UCSD-AML1 (cell line): Measurements from ENCODE around the gene CFHR3.
"Not testable (repeated sequence)": the region's sequence is repeated elsewhere in the genome, so short reads cannot be mapped to it uniquely, and the experiment has no call there.

Source experiments
- DNase-seq: peaks from one replicate; lab custom pipeline; 2025; ENCODE audit not compliant: unreplicated experiment; lab: John Stamatoyannopoulos, UW

The CFHR3 gene

DNA sequence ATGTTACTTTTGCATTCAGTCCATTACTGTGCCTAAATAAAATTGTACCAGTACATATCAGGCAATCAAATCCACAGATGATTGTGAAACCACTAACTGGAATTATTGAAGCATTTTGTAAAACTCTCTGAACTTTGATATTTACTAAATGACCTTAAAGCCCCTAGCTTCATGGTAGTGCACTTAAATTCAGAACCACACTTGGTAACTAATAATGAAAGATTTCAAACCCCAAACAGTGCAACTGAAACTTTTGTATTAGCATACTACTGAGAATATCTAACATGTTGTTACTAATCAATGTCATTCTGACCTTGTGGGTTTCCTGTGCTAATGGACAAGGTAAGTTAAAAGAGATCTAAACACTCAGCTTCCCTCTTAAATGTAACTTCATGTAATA lies at the start of gene CFHR3:
Gene CFHR3 (plus strand): TSS at position 238 of the 400 bp plus-strand sequence. CDS start 47 bp downstream, at position 285.
- no peak for DNase-seq

DNA sequence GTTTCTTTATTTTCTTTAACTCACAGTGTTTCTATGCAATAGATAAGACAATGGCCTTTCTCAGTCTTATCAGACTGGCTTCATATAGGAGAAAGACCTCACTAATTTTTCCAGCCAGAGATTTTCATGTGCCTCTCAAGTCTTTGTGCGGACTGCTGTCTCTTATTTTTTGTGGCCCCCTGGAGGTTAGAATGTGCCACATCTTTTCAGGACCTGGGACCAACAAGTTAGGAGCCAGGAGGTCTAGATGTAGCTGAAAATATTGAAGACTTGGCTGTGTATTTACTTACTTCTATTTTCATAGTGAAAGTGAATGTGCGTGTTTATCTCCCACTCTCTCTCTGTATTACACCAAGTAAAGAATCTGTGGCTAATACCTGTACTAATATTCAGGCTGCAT lies 42.1 kb upstream of the CFHR3 start:
- no peak for DNase-seq

DNA sequence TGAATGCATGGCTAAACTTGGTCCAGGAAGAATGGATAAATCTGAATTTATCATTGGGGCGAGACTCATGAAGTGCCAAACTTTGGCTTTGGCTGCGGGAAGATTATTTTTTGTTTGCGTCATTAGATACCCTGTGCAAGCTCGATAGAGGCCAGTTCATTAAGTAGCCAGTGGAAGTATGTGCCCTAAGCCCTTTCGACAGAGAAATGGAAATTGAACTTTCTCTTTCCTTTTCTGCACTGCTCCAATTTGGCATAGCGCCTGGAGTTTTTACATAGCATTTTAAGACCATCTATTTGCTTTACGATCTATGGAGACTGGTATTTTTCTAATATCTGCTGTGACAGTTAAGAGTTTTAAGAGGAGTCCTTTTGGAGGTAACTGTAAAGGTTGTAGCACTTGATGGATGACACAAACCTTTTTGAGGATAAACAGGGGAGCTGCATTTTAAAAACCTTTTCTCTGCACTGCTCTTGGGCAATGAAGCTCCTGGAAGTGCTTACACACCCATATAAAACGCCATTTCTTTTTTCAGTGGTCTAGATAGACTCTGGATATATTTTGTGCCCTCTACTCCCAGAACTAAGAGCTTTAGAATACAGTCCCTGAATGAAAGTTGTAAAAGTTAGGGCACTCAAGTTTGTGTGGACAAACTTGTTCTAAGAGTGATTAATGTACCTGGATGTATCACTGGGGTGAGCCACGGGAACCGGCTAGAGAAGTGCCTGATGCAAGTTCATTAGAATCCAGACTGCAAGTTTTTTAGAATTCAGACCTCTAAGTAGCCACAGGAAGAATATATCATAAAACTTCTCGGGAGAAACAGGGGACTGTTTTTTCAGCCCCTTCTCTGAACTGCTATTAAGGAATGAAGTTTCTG lies 41.3 kb upstream of the CFHR3 start:
- no peak for DNase-seq

DNA sequence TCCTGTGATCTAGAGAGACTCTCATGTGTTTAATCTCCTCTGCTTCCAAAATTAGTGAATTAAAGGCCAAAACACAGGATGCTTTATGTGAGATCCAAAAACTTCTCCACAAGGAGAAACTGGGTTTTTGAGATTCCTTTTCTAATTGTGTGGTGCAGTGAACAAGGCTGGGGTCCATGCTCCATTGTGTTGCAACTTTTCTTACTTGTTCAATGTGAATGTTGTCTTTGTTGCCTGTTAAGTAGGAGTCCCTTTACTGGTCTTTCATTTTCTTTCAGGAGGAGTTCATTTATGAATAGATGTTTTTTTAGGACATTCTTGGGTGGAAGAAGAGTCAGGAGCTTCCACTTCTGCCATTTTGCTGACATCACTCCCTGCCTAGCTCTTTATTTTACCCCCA lies 40.6 kb upstream of the CFHR3 start:
- no peak for DNase-seq

DNA sequence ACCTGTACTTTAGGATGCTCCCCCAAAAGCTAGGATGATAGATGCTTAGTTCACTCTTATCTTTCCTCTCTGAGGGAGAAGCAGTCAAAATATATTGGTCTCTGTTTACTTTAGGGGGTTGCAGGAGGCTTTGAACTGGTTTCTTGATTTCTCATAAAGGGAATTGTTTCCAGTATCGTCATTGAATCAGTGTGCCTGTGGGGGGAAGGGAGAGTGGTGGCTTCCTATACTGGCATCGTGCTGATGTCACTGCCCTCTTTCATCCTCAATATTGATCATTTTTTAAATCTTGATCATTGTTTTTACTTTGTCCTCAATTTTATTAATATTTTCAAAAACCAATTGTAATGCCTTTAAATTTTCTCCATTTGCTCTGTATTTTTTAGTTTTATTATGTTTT lies 40.2 kb upstream of the CFHR3 start:
- no peak for DNase-seq

DNA sequence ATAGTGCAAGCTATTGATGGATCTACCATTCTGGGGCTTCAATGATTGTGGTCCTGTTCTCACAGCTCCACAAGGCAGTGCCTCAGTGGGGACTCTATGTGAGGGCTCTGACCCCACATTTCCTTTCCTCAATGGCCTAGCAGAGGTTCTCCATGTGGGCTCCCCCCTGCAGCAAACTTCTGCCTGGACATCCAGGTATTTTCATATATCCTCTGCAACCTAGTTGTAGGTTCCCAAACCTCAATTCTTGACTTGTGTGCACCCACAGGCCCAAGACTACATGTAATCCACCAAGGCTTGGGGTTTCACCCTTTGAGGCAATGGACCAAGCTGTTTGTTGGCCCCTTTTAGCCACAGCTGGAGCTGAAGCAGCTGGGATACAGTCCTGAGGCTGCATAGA lies 35.9 kb upstream of the CFHR3 start:
- no peak for DNase-seq

DNA sequence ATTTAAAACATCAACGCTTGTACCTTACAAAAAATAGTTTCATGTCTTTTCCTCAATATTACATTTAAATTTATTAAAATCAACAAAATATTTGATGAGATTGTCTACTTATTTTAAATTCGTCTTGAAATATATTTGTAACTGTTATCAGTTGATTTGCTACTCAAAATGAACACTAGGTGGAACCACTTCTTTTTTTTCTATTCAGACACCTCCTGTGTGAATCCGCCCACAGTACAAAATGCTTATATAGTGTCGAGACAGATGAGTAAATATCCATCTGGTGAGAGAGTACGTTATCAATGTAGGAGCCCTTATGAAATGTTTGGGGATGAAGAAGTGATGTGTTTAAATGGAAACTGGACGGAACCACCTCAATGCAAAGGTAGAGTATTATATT lies 31.4 kb upstream of the CFHR3 start:
- not testable (repeated sequence) for DNase-seq

DNA sequence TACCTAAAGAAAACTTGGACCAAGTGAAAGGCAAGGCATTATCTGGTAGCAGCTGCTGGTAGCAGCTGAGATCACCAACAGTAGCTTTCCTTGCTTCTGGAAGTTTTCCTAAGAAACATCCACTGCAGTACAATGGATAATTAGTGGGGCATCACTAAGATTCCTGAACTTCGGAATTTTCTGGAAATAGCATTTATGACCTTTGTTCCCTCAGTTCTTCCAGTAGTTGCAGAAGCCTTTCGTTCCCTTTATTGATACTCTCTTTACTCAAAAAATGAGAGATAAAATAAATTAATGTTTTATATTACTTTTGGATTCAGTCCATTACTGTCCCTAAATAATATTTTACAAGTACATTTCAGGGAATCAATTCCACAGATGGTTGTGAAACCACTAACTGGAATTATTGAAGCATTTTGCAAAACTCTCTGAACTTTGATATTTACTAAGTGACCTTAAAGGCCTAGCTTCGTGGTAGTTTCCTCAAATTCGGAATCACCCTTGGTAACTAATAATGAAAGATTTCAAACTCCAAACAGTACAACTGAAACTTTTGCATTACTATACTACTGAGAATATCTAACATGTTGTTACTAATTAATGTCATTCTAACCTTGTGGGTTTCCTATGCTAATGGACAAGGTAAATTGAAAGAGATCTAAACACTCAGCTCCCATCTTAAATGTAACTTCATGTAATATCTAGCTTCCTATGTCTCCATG lies 9.5 kb upstream of the CFHR3 start:
- not testable (repeated sequence) for DNase-seq

DNA sequence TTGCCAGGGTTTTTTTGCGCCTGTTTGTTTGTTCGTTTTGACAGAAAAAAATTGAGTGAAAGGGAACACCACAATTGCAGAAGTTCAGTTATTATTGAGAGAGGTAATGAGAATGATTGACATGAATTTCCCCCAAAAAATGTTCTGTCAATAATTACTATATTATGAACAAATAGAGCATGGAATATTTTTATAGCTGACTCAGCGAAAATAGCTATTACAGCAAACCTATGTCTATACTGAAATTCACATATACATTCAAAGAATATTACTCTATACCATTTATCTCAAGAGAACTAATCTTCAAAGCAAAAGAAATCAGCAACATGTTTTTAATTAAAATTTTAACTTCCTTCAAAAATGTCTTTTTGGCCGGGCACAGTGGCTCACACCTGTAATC lies 4.8 kb upstream of the CFHR3 start:
- DNase-seq: not testable (repeated sequence)

DNA sequence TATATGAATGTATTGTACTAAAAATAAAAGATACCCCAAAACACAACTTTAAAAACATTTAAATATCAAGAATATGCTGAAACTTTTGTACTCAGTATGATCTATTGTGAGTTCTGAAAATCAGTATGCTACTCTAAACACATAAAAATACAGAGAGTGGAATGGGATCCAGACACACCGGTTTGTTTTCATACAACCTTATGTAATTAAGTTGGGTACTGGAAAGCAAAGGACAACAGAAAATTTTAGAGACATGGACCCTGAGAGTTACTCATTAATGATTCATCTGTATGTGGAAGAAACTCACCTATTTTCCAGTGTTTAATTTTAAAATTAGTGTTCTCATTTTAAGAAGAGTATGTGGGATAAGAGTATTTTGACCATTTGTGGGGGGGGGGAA lies 927 bp upstream of the CFHR3 start:
- DNase-seq: no peak

DNA sequence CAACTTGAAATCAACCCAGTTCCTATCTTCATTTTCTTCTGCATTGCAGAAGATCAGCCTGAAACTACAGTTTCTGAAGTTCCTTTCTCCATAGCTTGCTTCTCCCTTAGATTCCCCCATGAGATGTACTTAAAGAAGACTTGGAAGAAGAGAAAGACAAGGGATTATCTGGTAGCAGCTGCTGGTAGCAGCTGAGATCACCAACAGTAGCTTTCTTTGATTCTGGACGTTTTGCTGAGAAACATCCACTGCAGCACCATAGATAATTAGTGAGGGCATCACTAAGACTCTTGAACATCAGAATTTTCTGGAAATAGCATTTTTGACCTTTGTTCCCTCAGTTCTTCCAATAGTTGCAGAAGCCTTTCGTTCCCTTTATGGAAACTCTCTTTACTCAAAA lies 465 bp upstream of the CFHR3 start:
- DNase-seq: no peak

DNA sequence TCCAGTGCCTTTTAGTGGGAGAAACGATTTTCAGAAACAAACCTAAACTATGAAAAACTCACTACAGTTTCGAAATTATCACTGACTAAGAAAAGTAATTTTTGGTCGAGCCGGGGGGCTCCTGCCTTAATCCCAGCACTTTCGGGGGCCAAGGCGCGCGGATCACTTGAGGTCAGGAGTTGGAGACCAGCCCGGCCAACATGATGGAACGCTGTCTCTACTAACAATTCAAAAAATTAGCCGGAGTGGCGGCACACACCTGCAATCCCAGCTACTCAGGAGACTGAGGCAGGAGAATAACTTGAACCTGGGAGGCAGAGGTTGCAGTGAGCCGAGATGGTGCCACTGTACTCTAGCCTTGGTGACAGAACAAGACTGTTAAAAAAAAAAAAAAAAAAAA lies 3.0 kb downstream of the CFHR3 start:
- no peak for DNase-seq

DNA sequence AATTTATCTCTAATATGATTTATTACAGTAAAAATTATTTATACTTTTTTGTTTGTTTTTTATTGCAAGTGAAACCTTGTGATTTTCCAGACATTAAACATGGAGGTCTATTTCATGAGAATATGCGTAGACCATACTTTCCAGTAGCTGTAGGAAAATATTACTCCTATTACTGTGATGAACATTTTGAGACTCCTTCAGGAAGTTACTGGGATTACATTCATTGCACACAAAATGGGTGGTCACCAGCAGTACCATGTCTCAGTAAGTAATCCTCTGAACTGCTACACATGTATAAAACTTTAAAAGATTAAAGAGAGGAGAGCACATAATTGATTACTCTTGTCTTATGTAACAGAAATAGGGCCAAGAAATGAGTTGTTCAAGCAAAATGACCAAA lies 4.5 kb downstream of the CFHR3 start:
- no peak for DNase-seq

DNA sequence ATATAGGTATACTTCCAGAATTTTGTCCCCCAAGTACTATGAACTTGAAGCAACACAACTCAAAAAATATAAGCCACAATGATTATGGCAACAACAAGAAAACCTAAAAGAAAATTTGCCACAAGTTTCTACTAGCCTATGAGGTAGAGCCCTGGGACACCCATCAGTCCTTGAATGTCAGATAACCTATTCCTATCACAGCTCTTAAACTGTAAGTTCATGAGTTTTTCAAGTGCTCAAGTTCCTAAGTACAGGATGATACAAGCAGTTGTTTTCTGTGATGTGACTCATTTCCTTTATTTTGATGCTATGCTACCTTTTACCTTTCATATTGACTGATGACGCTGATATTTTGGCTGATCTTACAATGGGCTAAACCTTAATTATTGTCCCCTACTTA lies 16.6 kb downstream of the CFHR3 start:
- DNase-seq: not testable (repeated sequence)

DNA sequence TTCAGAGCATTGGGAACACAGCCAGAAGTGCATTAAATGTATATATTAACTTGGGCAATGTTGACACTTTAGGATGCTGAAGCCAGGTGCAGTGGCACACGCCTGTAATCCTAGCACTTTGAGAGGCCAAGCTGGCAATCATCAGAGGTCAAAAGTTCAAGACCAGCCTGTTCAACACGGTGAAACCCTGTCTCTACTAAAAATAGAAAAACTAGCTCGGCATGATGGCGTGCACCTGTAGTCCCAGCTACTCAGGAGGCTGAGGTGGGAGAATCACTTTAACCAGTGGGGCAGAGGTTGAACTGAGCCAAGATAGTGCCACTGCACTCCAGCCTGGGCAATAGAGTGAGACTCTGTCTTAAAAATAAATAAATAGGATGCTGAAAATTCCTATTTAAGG lies 19.5 kb downstream of the CFHR3 start:
- DNase-seq: not testable (repeated sequence)

DNA sequence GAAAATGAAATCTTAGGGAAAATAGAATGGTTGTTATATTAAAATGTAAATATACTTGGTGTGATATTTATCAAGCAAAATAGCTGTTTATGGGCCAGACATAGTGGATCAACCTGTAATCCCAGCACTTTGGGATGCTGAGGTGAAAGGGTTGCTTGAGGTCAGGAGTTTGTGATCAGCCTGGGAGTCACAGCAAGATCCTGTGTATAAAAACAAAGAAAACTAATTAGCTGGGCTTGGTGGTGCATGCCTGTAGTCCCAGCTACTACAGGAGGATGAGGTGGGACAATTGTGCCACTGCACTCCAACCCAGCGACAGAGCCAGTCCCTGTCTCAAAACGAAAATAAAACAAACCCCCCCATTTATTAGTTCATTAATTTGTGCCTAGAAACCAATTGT lies 23.3 kb downstream of the CFHR3 start:
- DNase-seq: no peak

DNA sequence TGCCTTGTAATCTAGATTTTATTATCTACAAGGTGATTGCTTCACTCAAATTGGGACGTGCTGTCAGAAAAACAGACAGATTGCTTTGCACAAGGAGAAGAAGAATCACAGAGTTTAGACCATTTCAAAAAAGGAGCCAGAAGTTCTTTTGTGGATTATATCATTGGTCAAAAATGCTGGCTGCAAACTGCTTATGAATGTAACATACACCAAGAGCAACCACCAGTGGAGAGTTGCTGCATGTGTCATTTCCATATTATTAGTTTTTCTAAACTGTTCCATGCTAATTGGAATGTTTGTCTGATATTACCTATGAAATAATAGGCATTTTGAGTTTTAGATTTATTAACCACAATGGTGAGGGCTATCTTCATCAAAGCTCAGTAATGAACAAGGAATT lies 27.3 kb downstream of the CFHR3 start:
- DNase-seq: not testable (repeated sequence)

DNA sequence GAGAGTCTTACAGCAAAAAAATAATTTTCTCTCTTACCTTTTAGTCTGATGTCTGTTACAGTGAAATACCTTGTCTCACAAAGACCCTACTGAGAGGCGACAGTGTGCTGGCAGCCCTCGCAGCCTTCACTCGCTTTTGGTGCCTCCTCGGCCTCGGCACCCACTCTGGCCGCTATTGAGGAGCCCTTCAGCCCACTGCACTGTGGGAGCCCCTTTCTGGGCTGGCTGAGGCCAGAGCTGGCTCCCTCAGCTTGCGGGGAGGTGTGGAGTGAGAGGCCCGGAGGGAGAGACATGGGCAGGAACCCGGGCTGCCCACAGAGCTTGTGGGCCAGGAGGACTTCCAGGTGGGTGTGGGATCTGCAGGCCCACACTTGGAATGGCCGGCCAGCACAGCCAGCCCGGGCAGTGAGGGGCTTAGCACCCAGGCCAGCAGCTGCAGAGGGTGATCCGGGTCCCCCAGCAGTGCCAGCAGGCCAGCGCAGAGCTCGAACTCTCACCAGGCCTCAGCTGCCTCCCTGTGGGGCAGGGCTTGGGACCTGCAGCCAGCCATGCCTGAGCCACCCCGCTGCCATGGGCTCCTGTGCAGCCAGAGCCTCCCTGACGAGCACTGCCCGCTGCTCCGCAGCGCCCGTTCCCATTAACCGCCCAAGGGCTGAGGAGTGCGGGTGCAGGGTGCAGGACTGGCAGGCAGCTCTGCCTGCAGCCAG lies 34.0 kb downstream of the CFHR3 start:
- no peak for DNase-seq

DNA sequence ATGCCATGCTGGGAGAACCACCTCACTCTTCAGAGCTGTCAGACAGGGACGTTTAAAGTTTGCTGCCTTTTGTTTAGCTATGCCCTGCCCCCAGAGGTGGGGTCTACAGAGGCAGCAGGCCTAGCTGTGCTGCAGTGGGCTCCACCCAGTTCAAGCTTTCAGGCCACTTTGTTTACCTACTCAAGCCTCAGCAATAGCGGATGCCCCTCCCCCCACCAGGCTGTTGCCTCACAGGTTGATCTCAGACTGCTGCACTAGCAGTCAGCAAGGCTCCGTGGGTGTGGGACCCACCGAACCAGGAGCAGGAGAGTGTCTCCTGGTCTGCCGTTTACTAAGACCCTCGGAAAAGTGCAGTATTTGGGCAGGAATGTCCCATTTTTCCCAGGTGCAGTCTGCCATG lies 42.8 kb downstream of the CFHR3 start:
- not testable (repeated sequence) for DNase-seq

DNA sequence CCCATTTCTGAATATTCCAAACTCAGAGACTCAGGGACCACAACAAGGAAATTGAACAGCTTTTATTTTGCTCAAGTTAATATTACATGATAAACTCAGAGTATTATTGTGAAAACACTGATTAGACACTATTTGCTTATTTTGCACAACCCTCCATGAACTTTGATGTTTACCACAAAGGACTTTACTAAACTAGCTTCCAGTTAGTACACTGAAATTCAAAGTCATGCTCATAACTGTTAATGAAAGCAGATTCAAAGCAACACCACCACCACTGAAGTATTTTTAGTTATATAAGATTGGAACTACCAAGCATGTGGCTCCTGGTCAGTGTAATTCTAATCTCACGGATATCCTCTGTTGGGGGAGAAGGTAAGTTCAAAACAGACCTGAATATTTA lies 44.9 kb downstream of the CFHR3 start, which contains the start of gene CFHR1:
Gene CFHR1 (plus strand): TSS at position 201 of the 400 bp plus-strand sequence. CDS start 114 bp downstream, at position 315.
- not testable (repeated sequence) for DNase-seq

DNA sequence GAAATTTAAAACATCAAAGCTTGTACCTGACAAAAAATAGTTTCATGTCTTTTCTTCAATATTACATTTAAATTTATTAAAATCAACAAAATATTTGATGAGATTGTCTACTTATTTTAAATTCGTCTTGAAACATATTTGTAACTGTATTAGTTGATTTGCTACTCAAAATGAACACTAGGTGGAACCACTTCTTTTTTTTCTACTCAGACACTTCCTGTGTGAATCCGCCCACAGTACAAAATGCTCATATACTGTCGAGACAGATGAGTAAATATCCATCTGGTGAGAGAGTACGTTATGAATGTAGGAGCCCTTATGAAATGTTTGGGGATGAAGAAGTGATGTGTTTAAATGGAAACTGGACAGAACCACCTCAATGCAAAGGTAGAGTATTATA lies 53.2 kb downstream of the CFHR3 start:
- not testable (repeated sequence) for DNase-seq
